GM19193 (cell line): ENCODE results near the gene ACTG2.

Source experiments
- POLR2A ChIP-seq: IDR thresholded peaks from 4 replicates; pipeline ENCODE4 v1.6.1; 2011; ENCODE audit not compliant: insufficient read depth, insufficient read length; ENCODE audit errors: extremely low read depth

The ACTG2 gene

GRCh38 chr2:73906847-73907505, 14.2 kb downstream of the ACTG2 start:
- no peak for TF ChIP-seq POLR2A

DNA sequence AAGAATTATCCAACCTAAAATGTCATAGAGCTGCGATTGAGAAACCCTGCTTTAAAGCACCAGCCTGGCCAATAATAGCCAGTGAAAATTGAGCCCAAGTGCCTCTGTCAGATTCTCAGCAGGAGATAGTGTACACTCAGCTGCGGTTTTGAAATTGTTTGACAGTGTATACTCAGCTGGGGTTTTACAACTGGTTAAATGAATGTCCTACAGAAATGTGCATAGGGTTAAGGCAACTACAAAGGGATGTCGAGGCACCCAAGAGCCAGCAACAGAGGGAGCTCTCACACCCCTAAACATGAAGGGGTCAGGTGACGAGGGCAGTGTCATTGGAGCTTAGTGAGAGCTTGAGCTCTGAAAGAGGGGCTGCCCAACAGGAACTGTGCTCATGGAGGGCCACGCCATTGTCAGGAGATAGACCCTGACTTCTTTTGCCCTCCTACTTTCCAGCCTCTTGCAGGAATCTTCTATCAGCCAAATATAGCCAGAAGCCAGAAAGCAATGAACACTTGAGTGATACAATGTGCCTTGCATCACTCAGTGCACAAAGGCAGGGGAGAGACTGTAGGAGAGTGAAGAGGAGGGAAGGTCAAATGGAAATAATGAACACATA, 15.1 kb downstream of the ACTG2 start:
- no peak for TF ChIP-seq POLR2A

- TF ChIP-seq POLR2A: no peak
Measured at GRCh38 chr2:73908689-73909652, 16.2 kb downstream of the ACTG2 start.

- no peak for TF ChIP-seq POLR2A
Measured at GRCh38 chr2:73910873-73911547, 18.2 kb downstream of the ACTG2 start.

- no peak for TF ChIP-seq POLR2A
Measured at GRCh38 chr2:73911548-73912208, 18.9 kb downstream of the ACTG2 start.

GRCh38 chr2:73913414-73914054, 20.7 kb downstream of the ACTG2 start:
- TF ChIP-seq POLR2A: no peak

GRCh38 chr2:73914667-73915066, 21.9 kb downstream of the ACTG2 start:
- no peak for TF ChIP-seq POLR2A

- no peak for TF ChIP-seq POLR2A
Measured at GRCh38 chr2:73915437-73915993, 22.7 kb downstream of the ACTG2 start.

- no peak for TF ChIP-seq POLR2A
Measured at GRCh38 chr2:73916666-73917065, 23.9 kb downstream of the ACTG2 start.

- TF ChIP-seq POLR2A: no peak
Measured at GRCh38 chr2:73917296-73917695, 24.5 kb downstream of the ACTG2 start.

DNA sequence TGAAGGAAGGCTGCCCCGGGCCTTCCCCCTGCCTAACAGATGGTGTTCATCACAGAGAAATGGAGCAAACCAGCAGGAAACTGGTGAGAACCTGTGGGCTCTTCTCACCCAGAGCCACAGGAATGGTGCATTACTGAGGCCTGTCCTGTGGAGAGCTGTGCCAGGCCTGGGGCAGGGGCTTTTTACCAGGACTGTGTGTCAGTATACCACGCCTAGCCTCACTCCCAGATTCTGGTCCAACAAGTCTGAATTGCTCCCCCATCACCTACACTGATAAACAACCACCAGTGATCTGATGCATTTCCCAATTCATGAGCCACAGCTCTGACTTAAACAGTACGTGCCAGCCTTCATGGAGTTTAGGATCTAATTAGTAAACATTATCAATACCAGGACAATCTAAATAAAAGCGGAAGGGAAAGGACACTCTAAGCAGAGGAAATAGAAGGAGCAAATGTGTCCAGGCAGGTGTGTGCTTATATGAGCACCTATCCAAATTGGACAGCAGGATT, 24.9 kb downstream of the ACTG2 start:
- TF ChIP-seq POLR2A: no peak

- no peak for TF ChIP-seq POLR2A
Measured at GRCh38 chr2:73918856-73919255, 26.0 kb downstream of the ACTG2 start.

DNA sequence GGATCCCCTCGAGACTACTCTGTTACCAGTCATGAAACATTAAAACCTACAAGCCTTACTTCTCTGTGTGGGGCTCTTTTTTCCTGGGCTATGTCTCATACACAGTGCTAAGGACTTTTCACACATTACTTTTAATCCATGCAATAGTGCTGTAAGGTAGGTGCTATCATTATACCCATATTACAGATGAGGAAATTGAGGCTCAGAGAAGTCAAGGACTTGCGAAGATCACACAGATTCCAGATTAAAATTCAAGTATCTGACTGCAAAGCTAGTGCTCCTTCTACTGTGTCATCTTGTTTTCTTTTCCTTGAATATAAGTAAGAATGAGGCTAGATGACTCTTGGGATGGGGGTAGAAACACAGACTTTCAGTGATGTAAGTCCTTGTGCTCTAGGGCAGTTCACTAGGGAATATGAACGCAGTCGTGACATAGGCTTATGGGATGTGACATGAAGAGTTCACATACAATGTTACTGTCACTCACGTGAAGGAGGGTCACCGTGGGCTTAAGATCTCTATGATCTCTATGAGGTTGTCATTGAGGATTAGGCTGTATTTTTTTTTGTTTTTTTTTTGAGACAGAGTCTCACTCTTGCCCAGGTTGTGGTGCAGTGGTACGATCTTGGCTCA, 26.9 kb downstream of the ACTG2 start:
- no peak for TF ChIP-seq POLR2A
